IPS-NIHi7 (cell line): Measurements from ENCODE around the gene LGR6.
"Not testable (repeated sequence)": the region's sequence is repeated elsewhere in the genome, so short reads cannot be mapped to it uniquely, and the experiment has no call there.

Experiments
- DNase-seq: peaks from one replicate; pipeline ENCODE4 v3.0.0; 2012; ENCODE audit warnings: mixed read lengths; ENCODE audit errors: extremely low spot score

The LGR6 gene

GRCh38 chr1:202240226-202240625, 46.6 kb downstream of the LGR6 start:
- DNase-seq = not testable (repeated sequence)

- DNase-seq = no peak
Measured at GRCh38 chr1:202240956-202241355, 47.4 kb downstream of the LGR6 start.

DNA sequence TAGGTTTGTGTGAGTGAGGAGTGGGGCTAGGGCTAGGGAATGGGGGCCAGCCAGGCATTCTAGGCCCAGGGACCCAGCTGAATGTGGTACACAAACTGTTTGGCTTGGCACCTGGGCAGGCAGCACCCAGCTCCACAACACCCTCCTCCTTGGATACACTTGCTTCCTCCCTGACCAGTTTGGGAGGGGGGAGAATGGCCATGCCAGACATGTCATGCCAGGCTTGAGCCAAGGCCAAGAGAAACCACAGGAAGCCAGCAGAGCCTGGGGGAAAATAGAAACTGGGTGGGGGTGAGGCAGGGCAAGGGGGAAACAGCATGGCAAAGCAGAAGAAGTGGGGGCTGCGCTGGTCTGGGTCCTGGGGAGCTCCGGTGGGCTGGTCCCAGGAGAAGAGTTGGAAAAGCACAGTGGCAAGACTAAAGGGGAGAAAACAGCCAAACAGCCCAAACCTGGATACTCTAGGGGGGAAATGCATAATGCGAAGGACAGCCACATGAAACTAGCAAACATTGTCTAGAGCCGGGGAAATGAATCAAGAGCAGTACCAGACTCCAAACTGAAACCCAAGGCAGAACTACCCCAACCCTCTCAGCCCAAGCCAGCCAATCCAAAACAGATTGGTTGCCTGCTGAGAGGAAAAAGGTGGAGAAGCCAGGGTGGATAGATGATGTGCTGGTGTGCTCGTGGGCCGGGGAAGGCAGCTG, 47.9 kb downstream of the LGR6 start:
- DNase-seq = no peak

GRCh38 chr1:202242080-202242419, 48.5 kb downstream of the LGR6 start:
- no peak for DNase-seq

GRCh38 chr1:202243006-202243405, 49.4 kb downstream of the LGR6 start:
- DNase-seq = no peak

GRCh38 chr1:202244841-202245261, 51.3 kb downstream of the LGR6 start:
- no peak for DNase-seq

DNA sequence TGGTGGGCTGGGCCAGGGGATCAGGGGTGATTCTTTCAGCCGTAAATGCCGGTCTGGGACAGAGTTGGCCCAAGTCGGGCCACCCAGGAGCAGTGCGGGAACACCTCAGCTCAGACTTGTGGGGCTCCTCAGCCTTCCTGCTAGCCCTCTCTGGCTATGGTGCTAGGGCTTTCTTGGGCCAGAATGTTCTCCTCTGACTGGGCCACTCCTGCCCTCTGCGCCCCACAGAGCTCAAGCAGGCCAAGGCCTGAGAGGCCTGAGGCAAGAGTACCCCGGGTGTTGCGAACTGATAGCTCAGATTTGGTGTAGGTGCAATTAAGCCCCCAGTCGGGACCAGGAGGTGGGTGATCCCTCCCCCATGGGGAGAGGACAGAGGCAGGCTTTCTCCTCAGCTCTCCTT, 51.8 kb downstream of the LGR6 start:
- DNase-seq = no peak

- DNase-seq = no peak
Measured at GRCh38 chr1:202247104-202247503, 53.5 kb downstream of the LGR6 start.

GRCh38 chr1:202247837-202248795, 54.5 kb downstream of the LGR6 start:
- peak; percentile 54 for DNase-seq

- no peak for DNase-seq
Measured at GRCh38 chr1:202248861-202249260, 55.3 kb downstream of the LGR6 start.

GRCh38 chr1:202249436-202249835, 55.8 kb downstream of the LGR6 start:
- no peak for DNase-seq

- DNase-seq = no peak
Measured at GRCh38 chr1:202249846-202250245, 56.2 kb downstream of the LGR6 start.

GRCh38 chr1:202250982-202251381, 57.4 kb downstream of the LGR6 start:
- no peak for DNase-seq

DNA sequence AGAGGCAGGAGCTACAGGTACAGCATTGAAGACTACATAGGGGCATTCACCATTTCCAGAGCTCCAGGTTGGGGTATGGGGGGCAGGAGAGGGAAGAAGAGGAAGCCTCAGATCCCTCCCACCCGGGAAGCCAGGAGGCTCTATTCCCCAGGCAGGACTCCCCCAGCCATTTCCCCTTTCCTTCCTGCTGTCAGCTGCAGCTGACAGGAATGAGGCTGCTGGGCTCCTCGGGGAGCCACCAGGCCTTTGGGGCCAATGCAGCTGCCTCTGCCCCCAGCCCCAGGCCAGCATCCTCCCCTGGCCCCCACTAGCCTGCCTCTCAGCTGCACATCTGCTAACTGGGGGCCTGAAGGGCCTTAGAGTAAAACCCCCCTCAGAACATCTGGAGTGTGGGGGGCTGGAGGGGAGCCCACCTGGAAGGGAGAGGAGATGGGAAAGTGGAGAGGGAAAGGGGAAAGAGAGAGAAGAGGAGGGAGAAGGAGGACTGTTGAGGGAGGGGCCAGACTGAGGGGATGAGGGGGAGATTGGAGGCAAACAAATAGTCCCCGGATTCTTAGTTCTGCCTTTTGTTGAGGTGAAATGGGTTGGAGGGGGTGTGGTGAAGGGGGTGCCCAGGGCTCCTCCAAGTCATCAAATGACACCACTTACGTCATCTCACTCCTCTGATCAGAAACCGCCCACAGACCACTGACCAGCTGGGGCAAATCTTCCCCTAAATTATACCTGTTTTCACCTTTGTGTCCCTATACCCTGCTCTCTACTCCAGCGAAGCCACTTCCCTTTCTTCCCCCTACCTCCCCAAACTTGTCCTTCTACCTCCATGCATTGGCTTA, 58.0 kb downstream of the LGR6 start:
- DNase-seq = no peak

- no peak for DNase-seq
Measured at GRCh38 chr1:202252271-202252670, 58.7 kb downstream of the LGR6 start.

DNA sequence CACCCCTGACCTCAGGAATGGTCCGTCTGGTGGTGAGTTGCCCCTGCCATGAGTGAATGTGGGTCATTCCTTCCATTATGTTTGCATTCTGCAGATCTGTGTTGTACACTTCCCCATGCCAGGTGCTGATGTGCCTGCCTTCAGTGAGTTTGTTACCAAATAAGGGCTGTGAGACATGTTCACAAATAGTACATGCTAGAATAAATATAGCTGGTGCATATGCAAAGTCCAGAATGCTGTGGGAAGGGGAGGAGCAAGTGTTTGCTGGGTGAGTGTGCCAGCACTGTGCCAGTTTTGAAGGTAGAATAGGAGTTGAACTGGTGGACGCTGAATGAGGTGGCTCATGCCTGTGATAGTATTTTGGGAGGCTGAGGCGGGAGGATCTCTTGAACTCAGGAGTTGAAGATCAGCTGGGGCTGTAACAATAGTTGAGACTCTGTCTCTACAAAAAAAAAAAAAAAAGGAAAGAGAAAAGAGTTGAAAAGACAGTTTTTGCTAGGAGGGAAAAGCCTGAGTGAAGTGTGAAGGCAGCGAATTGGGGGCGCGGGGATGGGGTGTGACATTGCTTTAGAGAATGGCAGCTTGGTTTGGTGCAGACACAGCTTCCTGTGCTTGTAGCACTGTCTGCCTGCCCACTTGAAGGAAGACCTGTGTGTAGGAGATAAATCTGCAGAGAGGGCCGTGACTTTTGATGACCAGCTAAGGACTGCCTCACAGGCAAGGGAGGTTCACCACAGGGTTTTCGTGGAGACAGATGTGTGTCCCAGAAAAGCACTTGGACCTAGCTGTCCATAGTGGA, 61.1 kb downstream of the LGR6 start:
- DNase-seq = no peak

GRCh38 chr1:202255343-202255742, 61.7 kb downstream of the LGR6 start:
- no peak for DNase-seq

- DNase-seq = no peak
Measured at GRCh38 chr1:202259705-202260104, 66.1 kb downstream of the LGR6 start.

- DNase-seq = not testable (repeated sequence)
Measured at GRCh38 chr1:202261209-202261958, 67.8 kb downstream of the LGR6 start.

DNA sequence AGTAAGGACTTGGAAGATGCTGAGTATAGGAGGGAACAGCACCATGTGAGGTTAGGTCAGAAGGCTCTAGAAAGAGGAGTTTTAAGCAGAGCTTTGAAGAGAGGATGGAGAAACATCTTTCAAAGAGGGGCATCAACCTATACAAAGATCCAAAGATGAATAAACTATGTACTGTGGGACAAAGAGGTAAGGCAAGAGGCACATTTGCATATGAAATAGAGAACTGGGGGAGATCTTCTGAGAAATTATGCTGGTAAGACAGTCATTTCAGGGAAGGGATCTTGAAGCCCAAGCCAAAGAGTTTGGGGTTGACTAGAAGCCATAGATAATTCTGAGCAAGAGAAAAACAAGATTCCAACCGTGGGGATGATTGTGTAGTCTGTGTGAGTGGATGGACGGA, 70.0 kb downstream of the LGR6 start:
- no peak for DNase-seq

DNA sequence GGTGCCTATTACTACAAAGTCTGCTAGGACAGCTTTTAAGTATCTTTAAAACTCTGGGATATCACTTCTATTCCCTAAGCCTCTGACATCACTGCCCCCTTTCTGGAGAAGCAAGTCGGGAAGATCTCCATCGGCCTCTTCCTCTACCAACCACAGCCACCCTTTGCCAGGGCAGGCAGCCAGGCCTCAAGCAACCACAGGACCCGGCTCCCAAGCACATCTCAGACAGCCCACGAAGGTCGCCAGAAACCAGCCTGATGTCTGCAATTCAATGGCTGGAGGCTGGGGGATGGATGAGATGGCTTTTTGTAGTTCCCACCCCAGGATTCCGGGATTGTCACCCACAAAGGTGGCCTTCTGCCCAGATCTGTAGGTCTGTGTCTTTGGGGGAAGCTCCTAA, 70.7 kb downstream of the LGR6 start:
- DNase-seq = no peak
